H54 (cell line): ENCODE data around the gene TFF1.

Experiments
- DNase-seq: peaks from one replicate; pipeline ENCODE4 v3.0.0; 2011; ENCODE audit warnings: low spot score, mixed read lengths; ENCODE audit not compliant: insufficient read length
- FAIRE-seq: peaks from 3 replicates; lab custom pipeline; 2011; peaks lifted over from hg19 to GRCh38; lab: Jason Lieb, UNC
- POLR2A ChIP-seq: IDR thresholded peaks from 2 replicates; pipeline ENCODE4 v1.6.1; 2011; ENCODE audit warnings: low read depth, mild to moderate bottlenecking, low read length

TFF1 gene

DNA sequence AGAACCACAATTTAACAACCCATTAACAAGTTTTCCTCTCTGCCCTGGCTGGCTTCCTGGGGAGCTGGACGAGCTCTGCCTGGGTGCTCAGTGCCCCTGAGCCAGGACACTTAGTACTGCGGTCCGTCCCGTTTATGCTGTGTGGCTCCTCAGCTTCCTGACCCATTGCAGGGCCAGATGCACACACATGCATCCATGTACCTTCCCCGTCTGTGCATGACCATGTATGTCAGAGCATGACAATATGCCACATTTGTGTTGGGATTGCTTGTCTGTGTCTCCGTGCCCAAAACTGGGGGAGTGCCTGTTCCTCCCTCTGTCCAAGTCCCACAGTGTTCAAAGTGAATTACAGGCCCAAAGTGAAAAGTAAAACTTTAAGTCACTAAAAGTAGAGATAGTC lies 41.4 kb downstream of the TFF1 start:
- DNase-seq (no peak), FAIRE-seq (no peak)
- TF ChIP-seq POLR2A, result no peak

DNA sequence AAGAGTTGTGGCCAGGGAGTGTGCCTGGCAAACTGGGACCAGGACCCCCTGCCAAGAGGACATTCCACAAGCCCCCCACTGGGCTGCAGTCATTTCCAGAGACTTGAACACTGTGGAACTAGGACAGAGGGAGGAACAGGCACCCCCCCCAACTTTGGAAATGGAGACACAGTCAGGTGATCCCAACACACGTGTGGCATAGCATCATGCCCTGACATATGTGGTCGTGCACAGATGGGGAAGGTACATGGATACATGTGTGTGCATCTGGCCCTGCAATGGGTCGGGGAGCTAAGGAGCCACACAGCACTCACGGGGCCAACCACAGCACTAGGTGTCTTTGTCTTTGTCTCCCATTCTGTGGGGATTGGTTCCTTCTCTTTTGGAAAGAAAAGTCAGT lies 44.5 kb downstream of the TFF1 start:
- no peak for DNase-seq
- FAIRE-seq, result no peak
- TF ChIP-seq POLR2A, result no peak

DNA sequence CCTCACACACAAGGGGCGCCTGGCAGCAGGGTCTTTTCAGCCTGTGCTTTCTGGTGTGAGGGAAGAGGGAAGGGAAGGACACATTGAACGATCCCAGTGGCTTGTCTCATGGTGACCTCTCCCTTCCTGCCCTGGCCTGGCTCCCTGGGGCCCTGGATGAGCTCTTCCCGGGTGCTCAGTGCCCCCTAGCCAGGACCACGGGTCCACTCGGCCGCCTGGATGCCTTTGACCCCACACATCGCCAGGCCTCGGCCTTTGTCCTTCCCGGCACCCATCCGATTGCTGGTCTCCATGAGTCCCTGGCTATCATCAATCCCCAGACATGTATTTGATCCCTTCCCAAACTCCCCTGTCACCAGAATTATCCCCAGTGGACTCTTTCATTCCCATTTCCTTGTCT lies 45.1 kb downstream of the TFF1 start:
- FAIRE-seq (no peak), DNase-seq (no peak)
- TF ChIP-seq POLR2A, result no peak

DNA sequence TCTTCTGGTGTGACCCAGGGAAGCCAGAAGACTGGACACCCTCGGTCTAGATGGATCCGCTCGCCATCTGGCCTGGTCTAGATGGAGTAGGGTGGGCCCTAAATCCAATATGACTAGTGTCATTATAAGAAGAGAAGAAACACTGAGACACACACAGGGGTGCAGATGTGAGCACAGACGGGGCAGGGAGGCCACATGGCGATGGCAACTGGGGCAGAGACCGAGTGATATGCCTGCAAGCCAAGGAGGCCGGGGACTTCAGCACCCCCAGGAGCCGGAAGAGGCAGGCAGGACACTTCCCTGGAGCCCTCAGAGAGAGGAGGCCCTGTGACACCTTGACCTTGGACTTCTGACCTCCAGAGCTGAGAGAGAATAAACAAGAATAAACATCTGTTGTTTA lies 45.5 kb downstream of the TFF1 start:
- no peak for DNase-seq
- no peak for TF ChIP-seq POLR2A
- no peak for FAIRE-seq

DNA sequence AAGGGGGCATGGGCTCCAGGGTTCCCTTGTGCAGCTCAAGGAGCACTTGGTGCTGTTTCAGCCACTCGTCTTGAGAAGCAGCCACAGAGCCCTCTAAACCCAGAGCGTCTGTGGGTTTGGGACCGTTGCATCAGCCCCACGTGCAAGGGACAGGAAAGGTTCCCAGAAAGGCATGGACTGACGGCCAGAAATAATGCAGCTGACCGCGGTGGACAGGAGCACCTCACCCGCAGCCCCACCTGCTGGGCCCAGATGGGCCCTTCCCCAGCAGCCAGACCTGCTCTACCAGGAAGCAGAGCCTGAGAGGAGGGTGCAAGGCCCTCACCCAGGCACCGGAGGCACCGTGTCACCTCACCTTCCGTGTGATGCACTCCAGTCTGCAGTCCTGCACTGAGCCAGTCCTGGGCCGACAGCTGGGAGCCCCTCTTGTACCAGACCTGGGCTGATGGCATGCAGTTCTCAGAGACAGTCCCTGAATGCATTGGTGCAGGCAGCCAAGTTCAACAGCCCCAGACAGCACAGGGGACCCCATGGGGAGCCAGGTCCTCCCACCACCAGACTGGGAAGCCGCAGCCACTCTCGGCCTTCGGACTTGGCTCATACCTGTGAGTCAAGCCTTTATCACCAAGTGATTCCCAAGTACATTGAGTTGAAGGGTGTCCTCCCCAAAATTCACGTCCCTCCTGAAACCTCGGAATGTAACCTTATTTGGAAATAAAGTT lies 46.3 kb downstream of the TFF1 start:
- DNase-seq (no peak), FAIRE-seq (no peak)
- TF ChIP-seq POLR2A, result no peak

DNA sequence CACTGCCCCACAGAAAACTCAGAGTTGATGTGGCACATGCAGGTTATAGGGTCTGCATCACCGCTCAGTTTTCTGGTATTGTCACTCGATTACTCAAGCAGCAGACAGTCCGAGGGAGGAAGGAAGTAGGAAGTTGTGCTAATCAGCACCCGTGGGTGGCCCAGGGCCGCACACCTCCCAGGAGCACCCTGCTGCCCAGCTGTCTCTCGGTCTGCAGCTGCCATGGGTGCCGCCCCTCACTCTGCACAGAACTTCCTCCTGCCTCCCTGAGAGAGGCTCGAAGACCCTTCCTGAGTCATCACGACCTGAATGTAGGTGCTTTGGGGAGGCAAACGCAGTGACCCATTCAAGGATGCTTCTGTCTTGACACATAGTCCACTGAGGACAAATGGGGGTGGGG lies 47.0 kb downstream of the TFF1 start:
- no peak for TF ChIP-seq POLR2A
- FAIRE-seq (no peak), DNase-seq (no peak)

DNA sequence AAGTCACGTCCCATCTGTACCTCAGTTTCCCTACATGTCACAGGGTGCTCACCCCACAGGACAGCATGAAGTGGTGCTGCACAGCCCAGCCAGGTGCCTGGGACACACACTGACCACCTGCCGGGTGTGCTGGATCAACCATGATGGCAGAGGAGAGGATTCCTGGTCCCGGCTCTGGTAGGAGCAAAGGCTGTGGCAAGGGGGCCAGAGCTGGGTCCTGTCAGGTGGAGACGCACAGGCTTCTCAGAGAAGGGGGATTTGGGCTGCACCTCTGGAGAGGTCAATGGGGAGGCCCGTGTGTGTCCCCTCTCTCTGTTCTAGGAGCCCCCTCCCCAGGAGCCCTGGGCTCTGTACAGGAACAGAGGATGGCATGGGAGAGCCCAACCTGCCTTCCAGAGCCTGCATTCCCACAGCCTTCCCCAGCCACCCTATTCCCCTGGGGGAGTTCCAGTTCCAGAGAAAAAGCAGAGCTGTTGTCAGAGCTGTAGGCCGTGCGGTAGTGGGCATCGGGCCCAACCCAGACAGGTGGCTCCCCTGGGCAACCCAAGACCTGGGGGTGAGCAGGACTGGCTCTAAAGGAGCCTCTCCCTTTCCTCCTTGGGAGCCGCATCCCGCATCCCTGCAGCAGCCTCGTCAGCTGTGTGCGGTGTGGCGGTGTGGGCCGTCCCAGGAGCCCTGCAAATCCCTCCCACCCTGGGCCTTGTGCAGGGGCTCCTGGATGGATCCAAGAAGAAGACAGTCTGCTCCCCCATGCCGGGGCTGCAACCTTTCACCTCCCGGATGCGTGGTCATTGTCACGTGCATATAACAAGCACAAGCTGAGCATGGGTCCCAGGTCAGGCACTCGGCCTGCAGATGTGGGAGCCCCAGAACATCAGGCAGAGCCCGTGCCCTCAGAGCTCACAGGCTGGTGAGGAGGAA lies 48.2 kb downstream of the TFF1 start:
- FAIRE-seq (no peak), DNase-seq (no peak)
- no peak for TF ChIP-seq POLR2A

DNA sequence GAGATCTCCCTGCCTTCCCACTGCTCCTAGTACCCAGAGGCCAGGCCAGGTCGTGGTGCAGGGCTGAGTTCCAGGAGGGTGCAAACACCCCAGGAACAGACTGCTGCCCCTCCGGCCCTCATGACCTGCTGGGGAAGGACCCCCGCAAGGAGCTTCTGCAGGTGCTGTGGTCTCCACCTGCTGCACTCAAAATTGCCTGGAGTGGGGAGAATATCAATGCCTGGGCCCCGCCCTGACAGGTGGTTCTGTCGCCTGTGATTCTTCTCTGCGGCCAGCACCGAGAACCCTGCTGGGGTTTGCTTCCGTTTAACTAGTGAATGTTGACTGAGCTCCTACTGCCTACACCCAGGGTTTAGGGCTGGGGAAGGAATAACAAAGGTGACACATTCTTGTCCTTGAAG lies 49.0 kb downstream of the TFF1 start:
- no peak for DNase-seq
- FAIRE-seq, result no peak
- no peak for TF ChIP-seq POLR2A

DNA sequence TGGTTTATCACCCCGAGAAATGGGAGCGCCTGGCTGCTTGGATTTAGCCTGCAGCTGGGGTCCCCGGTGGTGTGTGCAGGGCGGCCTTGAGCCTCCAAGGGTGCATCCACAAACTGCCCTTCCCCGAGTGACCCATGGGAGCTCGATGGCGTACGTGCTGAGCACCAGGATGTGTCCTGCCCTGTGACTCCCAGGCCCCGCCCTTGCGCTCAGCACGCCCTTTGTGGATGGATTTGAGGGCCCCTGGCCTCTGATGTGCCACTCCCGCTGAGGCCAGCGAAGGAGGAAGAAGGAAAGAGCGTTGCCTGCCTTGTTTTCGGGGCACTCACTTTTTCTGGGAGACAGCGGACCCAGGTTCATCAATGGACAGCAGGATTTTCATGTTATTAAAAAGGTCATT lies 49.4 kb downstream of the TFF1 start:
- FAIRE-seq (no peak), DNase-seq (no peak)
- no peak for TF ChIP-seq POLR2A

DNA sequence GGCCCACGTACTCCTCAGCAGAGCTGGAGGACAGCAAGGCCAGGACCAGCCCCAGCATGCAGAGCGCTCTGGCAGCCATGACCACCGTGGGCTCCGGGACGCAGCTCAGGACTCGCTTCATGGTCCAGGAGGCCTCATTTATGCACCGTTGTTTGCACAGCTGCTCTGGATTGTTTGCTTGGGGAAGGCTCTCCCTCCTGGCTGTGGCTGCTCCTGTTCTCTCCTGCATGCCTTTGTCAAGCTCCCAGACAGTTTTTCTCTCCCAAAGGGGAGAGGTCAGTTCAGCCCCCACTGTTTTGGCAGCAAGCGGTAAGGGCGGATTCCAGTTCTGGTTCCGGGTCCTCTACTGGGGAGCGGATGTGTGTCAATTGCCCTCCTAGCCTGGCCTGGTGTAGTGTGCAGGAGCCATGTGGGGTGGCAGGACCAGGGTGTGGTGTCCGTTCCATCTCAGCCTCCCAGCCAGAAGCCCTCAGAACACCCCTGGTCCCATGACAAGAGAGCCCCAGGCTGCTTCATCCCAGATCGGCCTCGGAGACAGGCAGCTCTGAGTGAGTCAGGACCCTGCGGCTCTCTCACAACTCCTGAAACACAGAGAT lies 50.9 kb downstream of the TFF1 start, which contains the start of gene TFF3:
Gene TFF3, minus strand, starts transcription at position 114 of the 596 bp plus-strand sequence. Its CDS starts 35 bp downstream, at position 79.
- no peak for TF ChIP-seq POLR2A
- no peak for FAIRE-seq
- DNase-seq, result no peak

DNA sequence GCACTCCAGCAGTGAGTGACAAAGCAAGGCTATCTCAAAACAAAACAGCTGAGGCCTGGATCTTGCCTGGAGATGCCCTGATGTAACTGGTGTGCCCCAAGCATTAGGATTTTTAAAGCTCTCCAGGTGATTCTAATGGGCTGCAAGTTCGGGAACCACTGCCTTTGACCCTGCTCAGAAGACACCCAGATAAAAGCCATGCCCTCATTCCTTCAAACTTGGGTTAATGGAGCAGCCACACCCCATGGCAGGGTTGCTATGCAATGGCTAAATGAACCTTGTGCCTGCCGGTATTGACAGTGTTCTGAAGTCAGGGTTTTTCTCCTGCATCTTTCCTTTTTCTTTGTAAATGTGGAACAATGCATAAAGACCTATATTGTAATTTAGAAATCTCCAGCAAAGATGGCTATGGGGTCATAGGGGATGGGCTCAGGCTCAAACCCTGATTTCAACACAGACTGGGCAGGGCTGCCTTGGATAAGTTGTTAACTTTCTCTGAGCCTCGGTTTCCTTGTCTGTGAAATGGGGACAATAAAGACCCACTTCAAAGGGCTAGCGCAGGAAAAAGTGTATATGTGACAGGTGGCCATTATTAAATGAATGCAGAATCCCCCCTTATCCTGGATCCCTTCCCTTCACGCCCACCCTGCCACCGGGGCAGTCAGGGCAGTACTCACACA lies 51.6 kb downstream of the TFF1 start:
- FAIRE-seq (no peak), DNase-seq (no peak)
- TF ChIP-seq POLR2A, result no peak

DNA sequence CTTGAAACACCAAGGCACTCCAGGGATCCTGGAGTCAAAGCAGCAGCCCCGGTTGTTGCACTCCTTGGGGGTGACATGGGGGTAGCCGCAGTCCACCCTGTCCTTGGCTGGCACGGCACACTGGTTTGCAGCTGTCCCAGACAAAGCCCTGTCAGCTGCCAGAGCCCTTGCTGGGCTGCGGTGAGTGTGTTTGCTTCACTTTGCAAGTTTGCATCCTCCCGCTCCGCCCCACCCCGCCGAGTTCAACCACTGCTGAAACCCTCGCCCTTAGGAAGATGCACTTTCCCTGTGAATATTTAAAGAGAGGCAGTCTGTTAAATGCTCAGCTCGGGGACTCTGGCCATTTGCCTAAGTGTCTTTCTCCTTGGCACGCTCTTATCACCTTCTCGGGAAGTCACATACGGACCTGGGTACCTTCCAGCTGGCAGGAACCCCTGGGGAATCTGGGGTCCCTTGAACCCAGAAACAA lies 52.8 kb downstream of the TFF1 start:
- DNase-seq (no peak), FAIRE-seq (no peak)
- no peak for TF ChIP-seq POLR2A

DNA sequence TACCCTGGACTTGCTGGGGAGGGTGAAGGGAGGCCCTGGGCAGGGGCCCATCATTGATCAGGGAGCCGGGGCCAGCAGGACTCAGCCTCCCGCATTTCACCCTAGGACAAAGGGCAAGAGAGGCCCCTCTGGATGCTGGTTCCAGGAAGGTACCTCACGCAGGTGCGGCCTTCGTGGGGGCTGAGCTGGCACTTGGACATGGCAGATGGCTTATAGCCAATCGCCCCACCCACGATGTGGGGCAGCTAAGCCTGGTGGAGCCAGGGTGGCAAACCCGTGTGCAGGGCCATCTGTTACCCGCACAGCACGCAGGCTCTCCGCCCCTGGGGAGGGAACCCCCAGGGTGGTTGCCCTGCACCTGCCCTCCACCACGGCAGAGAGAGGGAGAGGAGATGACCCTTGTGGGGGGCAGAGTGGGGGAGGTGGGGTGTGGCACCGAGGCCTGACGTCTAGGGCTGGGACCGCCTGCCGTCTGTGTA lies 53.7 kb downstream of the TFF1 start:
- DNase-seq (no peak), FAIRE-seq (no peak)
- TF ChIP-seq POLR2A, result no peak
